ENCODE data around the gene TMEM33. TPM values are rescaled to one million over a fixed set of nuclear protein-coding genes. Genes with fewer than 3 reads are reported as not detected.

The TMEM33 gene
- total and polyA plus RNA-seq, 3 donors from 2014 or later, result 26.6 to 47.0 (median 42.1) TPM

DNA sequence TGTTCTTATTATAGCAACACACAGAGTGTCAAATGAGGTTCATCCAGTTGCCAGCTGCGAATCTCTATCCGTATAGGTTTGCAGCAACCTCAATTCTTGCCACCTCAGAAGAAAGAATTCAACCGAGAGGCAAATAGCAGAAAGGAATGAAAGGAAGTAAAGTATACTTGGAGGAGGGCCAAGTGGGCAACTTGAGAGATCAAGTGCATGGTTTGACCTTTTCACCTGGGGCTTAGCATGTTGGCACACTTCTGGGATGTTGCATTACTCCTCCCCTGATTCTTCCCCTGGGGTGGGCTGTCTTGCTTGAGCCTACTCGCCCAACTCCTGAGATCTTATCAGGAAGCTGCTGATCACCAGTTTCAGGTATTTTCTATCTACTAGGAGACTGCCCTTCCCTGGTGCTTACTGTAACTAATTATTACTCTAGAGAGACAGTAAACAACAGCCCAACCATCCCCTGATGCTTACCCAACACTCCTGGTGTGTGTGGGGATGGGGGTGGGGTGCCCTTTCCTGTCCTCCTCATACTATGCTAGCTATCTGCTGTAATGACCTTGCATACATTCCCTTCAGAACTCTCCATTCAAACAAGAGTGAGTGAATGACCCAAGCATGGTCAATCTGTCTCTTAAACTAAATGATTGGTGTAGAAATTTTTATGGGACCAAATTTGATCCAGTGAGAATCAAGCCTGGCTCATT, 7.3 kb upstream of the TMEM33 start:
- TF ChIP-seq, protein P1, sequence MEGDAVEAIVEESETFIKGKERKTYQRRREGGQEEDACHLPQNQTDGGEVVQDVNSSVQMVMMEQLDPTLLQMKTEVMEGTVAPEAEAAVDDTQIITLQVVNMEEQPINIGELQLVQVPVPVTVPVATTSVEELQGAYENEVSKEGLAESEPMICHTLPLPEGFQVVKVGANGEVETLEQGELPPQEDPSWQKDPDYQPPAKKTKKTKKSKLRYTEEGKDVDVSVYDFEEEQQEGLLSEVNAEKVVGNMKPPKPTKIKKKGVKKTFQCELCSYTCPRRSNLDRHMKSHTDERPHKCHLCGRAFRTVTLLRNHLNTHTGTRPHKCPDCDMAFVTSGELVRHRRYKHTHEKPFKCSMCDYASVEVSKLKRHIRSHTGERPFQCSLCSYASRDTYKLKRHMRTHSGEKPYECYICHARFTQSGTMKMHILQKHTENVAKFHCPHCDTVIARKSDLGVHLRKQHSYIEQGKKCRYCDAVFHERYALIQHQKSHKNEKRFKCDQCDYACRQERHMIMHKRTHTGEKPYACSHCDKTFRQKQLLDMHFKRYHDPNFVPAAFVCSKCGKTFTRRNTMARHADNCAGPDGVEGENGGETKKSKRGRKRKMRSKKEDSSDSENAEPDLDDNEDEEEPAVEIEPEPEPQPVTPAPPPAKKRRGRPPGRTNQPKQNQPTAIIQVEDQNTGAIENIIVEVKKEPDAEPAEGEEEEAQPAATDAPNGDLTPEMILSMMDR (IDR thresholded peaks at IDR 0.05), result no peak
- no peak for TF ChIP-seq POLR2A (IDR thresholded peaks at IDR 0.05)
- DNase-seq, result no peak
- Histone ChIP-seq H3K4me3 (no peak overlapping the region), H3K9me3 (no peaks in the 10 kb centered on the region), H3K27ac (no peak overlapping the region), H3K4me1 (no peaks in the 10 kb centered on the region), H3K27me3 (no peaks in the 10 kb centered on the region), H3K36me3 (ENCODE audit: low read depth, missing control alignments) (no peaks in the 10 kb centered on the region)
- 91 to 96% methylated on average over 4 of the region's 4 CpGs for WGBS, 2 donors
- intact Hi-C loops (cut with DNase I; ENCODE audit: low total_unique reads), result no loop called here

DNA sequence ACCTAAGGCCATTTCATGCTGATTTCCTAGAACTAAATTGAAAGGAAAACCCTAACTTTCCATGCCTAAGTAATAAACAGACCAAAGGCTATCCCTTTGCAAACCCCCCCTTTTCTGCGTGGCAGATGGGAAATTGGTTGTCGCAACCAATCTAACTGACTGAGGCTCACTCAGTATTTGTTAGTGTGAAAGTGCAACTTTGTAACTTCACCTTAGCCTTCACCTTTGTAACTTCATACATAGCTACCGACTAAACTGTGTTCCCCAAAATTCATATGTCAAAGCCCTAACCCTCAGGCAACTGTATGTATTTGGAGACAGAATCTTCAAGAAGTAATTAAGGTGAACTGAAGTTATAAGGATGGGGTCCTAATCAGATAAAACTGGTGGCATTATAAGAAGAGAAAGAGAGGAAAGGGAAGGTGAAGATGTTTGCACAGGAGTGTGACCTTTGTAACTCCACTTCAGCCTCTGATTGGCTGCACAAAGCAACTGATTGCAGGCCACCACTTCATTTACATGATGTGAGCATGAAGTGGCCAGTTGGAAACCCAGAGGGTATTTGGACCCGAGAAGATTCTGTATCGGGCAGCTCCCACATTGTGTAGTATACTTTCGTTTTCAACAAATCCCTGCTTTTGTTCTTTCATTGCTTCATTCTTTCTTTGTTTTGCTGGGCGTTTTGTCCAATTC, 4.9 kb upstream of the TMEM33 start:
- Histone ChIP-seq H3K27ac (no peak overlapping the region), H3K27me3 (no peaks in the 10 kb centered on the region), H3K4me1 (no peaks in the 10 kb centered on the region), H3K4me3 (no peak overlapping the region), H3K9me3 (no peaks in the 10 kb centered on the region), H3K36me3 (ENCODE audit: low read depth, missing control alignments) (no peaks in the 10 kb centered on the region)
- peak; percentile 35 for DNase-seq
- TF ChIP-seq POLR2A (IDR thresholded peaks at IDR 0.05), result no peak
- TF ChIP-seq, protein P1 (IDR thresholded peaks at IDR 0.05), result no peak
- intact Hi-C loops (cut with DNase I; ENCODE audit: low total_unique reads), result no loop called here
- WGBS, 2 donors, result 60 to 67% methylated on average over 7 of the region's 7 CpGs

DNA sequence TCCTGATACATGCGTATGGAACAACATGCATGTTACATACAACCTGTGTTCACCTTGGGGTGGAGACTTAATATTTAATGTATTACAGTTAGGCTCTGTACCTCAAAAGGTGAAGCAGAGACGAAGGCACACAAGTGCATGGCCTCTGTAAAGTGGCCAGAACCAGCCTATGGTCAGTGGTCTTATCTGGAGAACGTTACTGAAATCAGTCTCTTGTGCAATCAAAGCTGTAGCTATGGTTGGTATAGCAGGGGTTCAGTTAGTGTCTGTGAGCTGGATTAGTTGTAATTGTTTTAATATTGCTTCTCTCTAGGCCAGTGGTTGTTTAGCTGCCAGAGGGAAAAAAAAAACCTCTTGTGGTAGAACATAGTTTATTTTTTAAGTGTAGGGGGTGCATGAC, 2.2 kb upstream of the TMEM33 start:
- no peak overlapping the region for H3K4me3 ChIP-seq
- no peaks in the 10 kb centered on the region for H3K36me3 ChIP-seq (ENCODE audit: low read depth, missing control alignments)
- no peak overlapping the region for H3K27ac ChIP-seq
- no peak for TF ChIP-seq POLR2A (IDR thresholded peaks at IDR 0.05)
- TF ChIP-seq, protein P1 (IDR thresholded peaks at IDR 0.05), result no peak
- H3K27me3 ChIP-seq, result no peaks in the 10 kb centered on the region
- no peak for DNase-seq
- no peaks in the 10 kb centered on the region for H3K9me3 ChIP-seq
- WGBS, 2 donors, result 65 to 67% methylated on average over 3 of the region's 3 CpGs
- H3K4me1 ChIP-seq, result peaks cover 12% of the 10 kb centered on the region
- intact Hi-C loops (cut with DNase I; ENCODE audit: low total_unique reads), result no loop called here

DNA sequence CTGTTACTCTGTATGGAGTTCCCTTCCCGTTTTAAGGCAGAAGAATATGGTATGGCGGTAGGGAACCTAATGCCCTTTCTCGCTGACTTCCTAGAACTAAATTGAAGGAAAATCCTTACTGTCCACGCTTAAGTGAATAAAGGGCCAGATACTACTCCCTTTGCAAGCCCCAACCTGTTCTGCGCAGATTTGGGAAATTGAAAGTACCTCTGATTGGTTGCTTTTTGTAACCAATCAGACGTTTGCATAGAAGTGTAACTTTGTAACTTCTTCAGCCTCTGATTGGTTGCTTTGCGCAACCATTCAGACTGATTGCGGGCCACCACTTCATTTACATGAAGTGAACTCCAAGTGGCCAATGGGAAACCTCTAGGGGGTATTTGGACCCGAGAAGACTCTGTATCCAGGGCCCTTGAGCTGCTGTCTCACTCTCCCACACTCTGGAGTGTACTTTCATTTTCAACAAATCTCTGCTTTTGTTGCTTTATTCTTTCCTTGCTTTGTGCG, 1.2 kb upstream of the TMEM33 start:
- Histone ChIP-seq H3K9me3 (no peaks in the 10 kb centered on the region), H3K27me3 (no peaks in the 10 kb centered on the region), H3K4me3 (peak overlapping the region; percentile 85 to 98), H3K4me1 (peaks cover 12% of the 10 kb centered on the region), H3K27ac (no peak overlapping the region), H3K36me3 (ENCODE audit: low read depth, missing control alignments) (no peaks in the 10 kb centered on the region)
- intact Hi-C loops (cut with DNase I; ENCODE audit: low total_unique reads), result no loop called here
- 66 to 69% methylated on average over 10 of the region's 10 CpGs for WGBS, 2 donors
- TF ChIP-seq, protein P1 (IDR thresholded peaks at IDR 0.05), result no peak
- no peak for TF ChIP-seq POLR2A (IDR thresholded peaks at IDR 0.05)
- DNase-seq, result peak; percentile 54
